ENCODE measurements around the gene FBXW8. TPM values are rescaled to one million over a fixed set of nuclear protein-coding genes. Genes with fewer than 3 reads are reported as not detected.
"Not testable (repeated sequence)": the region's sequence is repeated elsewhere in the genome, so short reads cannot be mapped to it uniquely, and the experiment has no call there.

The FBXW8 gene
- total RNA-seq, 1 donor from 2014 or later, result 11.7 TPM

DNA sequence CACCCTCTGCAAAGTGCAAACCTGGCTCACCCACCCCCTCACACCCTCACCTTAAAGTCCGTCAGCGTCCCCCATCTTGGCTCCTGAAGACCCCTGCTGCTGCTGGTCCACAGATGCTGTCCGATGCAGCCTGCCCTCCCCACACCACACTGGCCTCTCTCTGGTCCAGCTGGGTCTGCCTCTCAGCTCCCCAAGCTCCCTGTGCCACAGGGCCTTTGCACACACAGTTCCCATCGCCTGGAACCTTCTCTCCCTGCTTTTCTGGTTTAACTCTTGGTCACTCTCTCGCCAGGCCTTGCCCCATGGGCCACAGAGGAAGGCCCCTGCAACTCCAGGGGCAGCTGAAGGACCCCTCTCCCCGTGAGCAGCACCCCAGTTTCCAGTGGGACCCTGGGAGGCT, 143.5 kb downstream of the FBXW8 start:
- no peak for DNase-seq (ENCODE audit: low spot score)

DNA sequence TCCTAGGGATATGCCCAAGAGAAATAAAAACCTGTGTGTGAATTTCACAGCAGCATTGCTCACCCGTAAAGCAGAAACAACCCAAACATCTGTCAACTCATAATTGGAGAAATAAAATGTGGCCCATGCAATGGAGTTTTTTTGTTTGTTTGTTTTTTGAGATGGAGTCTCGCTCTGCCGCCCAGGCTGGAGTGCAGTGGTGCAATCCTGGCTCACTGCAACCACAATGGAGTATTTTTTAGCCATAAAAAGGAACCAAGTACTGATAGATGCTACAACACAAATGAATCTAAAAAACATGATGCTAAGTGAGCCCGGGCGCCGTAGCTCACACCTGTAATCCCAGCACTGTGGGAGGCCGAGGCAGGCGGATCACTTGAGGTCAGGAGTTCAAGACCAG, 146.9 kb downstream of the FBXW8 start:
- not testable (repeated sequence) for DNase-seq (ENCODE audit: low spot score)

DNA sequence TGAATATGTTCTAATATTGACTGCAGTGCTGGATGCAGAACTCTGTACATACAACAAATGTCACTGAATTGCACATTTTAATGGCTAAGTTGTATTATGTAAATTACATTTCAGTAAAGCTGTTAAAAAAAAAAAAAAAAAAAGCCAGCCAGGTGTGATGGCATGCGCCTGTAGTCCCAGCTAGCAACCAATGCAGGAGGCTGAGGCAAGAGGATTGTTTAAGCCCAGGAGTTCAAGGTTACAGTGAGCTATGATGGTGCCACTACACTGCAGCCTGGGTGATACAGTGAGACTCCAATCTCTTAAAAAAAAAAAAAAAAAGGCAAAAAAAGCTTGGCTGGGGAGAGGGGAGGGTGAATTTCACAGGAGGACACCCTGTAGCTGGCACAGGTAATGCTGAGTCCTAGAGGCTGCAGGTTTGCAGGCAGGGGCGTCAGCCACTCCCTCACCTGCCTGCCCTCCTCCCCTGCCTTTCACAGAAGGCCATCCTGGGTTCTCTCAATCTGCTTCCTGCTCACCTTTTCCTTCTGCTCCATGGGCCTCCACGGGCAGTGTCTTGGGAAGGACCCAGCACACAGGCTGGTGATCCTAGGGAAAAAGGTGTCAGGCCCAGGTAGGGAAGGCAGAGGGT, 147.8 kb downstream of the FBXW8 start:
- no peak for DNase-seq (ENCODE audit: low spot score)

GRCh38 chr12:117059156-117059555, 148.4 kb downstream of the FBXW8 start:
- DNase-seq (ENCODE audit: low spot score), result no peak

- no peak for DNase-seq (ENCODE audit: low spot score)
These were observed 149.6 kb downstream of the FBXW8 start for GRCh38 chr12:117060246-117060928.

DNA sequence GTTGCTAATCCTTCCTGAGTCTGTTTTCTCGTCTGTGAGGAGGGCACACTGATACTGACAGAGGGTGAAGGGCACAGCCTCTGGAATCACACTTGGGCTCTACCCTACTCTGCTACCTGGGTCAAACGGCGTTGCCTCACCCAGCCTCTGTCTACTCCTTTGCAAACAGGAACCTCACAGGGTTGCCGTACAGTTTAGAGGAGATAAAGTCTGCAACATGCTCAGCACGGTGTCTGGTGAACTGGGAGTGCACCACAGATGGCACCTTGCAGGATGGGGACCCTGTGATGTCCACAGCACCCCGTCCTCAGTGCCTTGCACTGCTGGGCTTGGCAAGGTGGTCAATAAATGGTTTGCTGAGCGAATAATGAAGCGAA, 150.2 kb downstream of the FBXW8 start:
- no peak for DNase-seq (ENCODE audit: low spot score)

- DNase-seq (ENCODE audit: low spot score), result no peak
These were observed 150.9 kb downstream of the FBXW8 start for GRCh38 chr12:117061555-117062079.

DNA sequence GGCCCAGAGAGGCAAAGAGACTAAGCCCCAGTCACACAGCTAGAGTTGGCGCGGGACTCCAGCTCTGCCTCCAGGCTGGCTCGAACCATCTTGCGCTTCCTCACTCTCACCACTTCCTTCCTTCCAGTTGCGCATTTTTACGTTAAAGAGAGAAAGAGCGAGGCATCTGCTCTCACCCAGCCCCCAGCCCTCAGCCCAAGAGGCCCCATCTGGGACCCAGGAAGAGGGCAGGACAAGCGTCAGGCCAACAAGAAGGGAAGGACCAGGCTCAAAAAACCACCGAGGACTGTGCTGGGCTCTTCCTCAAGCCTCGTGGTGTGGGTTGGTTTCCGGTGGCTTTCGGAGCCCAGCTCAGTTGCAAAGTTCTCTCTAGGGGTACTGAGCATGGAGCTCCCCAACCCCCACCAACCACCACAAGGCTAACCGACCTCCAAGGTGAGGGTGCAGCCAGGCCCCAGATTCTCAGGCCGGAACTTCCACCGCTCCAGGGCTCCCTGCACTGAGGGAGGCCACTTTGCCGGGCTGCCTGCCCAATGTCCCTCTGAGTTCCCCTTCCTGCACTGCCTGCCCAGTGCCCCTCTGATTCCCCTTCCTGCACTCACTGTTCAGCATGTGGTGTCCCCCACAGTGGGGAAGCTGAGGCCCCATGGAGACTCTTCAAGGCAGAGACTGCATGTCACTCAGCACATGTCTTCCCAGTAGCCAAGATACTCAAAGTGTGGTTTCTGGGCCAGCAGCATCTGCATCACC, 152.6 kb downstream of the FBXW8 start:
- DNase-seq (ENCODE audit: low spot score), result peak; percentile 51

GRCh38 chr12:117064049-117064448, 153.3 kb downstream of the FBXW8 start:
- DNase-seq (ENCODE audit: low spot score), result no peak

DNA sequence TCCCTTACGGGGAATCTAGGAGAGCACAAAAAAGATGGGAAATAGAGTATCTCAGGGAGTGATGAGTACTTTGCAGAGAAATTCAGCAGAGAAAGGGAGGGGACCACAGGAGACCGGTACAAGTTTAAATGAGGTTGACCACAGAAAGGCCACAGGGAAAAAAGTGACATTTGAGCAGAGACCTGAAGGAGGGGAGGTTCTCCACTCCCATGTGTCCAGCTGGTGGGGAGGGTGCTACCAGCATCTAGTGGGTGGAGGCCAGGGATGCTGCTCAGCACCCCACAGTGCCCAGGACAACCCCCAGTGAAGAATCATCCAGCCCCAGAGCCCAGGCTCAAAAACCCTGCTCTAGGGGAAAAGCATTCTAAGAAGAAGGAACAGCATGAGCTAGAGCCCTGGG, 153.8 kb downstream of the FBXW8 start:
- no peak for DNase-seq (ENCODE audit: low spot score)

DNA sequence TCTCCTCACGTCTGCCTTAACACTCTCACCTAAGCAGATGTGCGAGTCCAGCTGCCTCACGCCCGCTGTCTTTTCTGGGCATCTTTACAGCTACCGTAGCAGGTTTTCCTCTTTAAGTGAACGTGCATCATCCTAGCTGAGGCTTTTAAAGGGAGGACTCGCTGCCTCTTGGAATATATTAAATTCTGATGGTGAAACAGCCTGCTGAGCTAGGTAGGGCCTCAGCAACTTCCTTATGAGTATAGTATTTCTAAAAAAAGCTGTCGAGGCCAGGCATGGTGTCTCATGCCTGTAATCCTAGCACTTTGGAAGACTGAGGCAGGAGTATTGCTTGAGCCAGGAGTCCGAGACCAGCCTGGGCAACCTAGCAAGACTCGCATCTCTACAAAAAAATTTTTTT, 156.3 kb downstream of the FBXW8 start:
- DNase-seq (ENCODE audit: low spot score), result no peak

DNA sequence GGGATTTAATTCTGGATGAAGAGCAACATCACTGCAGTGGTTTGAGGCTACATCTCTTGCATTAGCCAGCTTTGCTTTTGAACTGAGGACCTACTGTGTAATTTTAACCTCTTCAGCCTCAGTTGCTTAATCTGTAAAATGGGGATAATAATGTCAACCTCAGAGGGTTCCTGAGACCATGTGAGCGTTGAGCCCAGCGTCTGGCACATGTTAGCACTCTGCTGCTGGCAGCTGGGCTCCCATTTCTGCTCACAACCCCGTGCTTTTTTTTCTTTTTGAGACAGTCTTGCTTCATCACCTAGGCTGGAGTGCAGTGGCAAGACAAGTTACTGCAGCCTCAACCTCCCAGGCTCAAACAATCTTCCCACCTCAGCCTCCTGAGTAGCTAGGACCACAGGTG, 156.9 kb downstream of the FBXW8 start:
- DNase-seq (ENCODE audit: low spot score), result no peak

GRCh38 chr12:117068492-117068891, 157.7 kb downstream of the FBXW8 start:
- no peak for DNase-seq (ENCODE audit: low spot score)

GRCh38 chr12:117069101-117069797, 158.5 kb downstream of the FBXW8 start:
- DNase-seq (ENCODE audit: low spot score), result no peak

GRCh38 chr12:117069926-117070900, 159.5 kb downstream of the FBXW8 start:
- DNase-seq (ENCODE audit: low spot score), result no peak

GRCh38 chr12:117071009-117071408, 160.3 kb downstream of the FBXW8 start:
- DNase-seq (ENCODE audit: low spot score), result no peak

GRCh38 chr12:117072106-117072505, 161.4 kb downstream of the FBXW8 start:
- no peak for DNase-seq (ENCODE audit: low spot score)

DNA sequence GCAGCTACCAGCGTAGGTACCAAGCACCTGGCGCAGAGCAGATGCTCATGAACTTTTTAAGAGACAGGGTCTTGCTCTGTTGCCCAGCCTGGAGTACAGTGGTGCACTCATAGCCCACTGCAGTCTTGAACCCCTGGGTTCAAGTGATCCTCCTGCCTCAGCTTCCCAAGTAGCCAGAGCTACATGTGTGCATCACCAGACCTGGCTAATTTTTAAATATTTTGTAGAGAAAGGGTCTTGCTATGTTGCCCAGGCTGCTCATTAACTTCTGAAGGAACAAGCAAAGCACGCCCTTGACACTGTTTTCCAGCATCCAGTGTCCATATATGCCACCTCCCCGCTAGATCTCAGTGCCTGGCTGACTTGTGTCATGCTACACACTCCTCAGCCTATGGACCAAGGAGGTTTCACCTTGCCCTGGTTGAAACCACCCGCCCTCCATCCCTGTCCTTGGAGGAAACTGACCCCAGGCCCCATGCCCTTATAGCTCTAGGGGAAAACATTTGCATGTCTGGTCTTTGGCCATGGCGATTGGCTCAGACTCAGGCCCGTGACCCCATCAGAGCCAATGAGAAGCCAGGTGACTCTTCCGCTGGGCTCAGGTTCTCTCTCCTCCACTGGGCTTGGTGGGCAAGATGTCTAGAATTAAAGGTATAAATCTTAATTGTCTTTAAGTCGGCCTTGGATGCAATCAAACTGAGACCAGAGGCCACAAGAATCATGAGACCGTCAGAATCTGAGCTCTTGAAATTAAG, 162.2 kb downstream of the FBXW8 start:
- DNase-seq (ENCODE audit: low spot score), result no peak

DNA sequence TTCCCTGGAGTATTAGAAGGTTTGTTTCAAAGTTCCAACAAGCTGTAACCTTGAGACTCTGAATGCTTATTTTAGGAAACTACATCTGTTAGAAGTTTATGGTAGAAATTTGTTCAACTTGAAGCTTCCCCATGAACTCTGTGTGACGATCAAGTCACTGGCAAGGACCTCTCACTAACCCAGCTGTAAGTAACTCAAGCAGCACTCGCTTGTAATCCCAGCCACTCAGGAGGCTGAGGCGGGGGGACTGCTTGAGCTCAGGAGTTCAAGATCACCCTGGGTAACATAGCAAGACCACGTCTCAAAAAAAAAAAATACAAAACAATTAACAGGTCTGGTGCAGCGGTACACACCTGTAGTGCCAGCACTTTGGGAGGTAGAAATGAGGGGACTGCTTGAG, 162.9 kb downstream of the FBXW8 start:
- no peak for DNase-seq (ENCODE audit: low spot score)

All from mucosa of gallbladder (tissue), 1 donor.